Measurements from ENCODE around the gene SLC9A6. TPM values are rescaled to one million over a fixed set of nuclear protein-coding genes. Genes with fewer than 3 reads are reported as not detected.

The SLC9A6 gene
- total and polyA plus RNA-seq, 2 of the 8 experiments (the other 6 are each of a cell fraction or from before 2014, with no cell fraction given), result 8.0 to 14.1 TPM

GRCh38 chrX:136064661-136065043 lies 79.4 kb downstream of the SLC9A6 start:
- Histone ChIP-seq H3K4me1 (replicated peaks in 1 of 4; ENCODE audit: control insufficient read depth in 3 of 4, insufficient read depth in 4 of 4, low read length in 3 of 4) (no peaks in the 10 kb centered on the region), H2BK20ac (ENCODE audit: low read length) (no peak overlapping the region), H3K27ac (ENCODE audit: low read depth, low read length) (no peak overlapping the region), H3K4ac (replicated peaks; ENCODE audit: insufficient read length, low read depth, low read length) (no peak overlapping the region), H2BK5ac (ENCODE audit: low read depth, low read length) (no peak overlapping the region), H3K23ac (ENCODE audit: insufficient read length) (no peak overlapping the region), H4K8ac (ENCODE audit: extremely low read depth, insufficient read depth, low read length) (no peak overlapping the region), H3K18ac (ENCODE audit: extremely low read depth, low read length) (no peak overlapping the region), H3K23me2 (ENCODE audit: low read depth, low read length) (no peaks in the 10 kb centered on the region), H2BK15ac (ENCODE audit: low read length) (no peak overlapping the region), H3K14ac (ENCODE audit: insufficient read length) (no peak overlapping the region), H2AK5ac (ENCODE audit: low read depth, low read length) (no peak overlapping the region), H4K91ac (replicated peaks; ENCODE audit: insufficient read length, low read length) (no peak overlapping the region), H3K79me1 (ENCODE audit: low read depth, low read length) (no peaks in the 10 kb centered on the region), H3K9me3 (ENCODE audit: insufficient read depth in 2 of 2, low read depth in 1 of 2, low read length in 1 of 2) (no peaks in the 10 kb centered on the region), H2AFZ (ENCODE audit: low read length) (no peak overlapping the region), H3K36me3 (ENCODE audit: control insufficient read depth in 2 of 4, insufficient read depth in 4 of 4, low read length in 3 of 4) (no peaks in the 10 kb centered on the region), H3K79me2 (ENCODE audit: control insufficient read depth in 1 of 2, insufficient read depth in 2 of 2, low read length in 2 of 2) (no peaks in the 10 kb centered on the region), H2BK12ac (ENCODE audit: low read depth, low read length) (no peak overlapping the region), H3K4me2 (ENCODE audit: insufficient read depth in 1 of 2, low read depth in 2 of 2, low read length in 2 of 2) (no peak overlapping the region), H4K20me1 (replicated peaks in 1 of 2; ENCODE audit: control insufficient read depth in 1 of 2, insufficient read depth in 2 of 2, low read length in 2 of 2) (no peaks in the 10 kb centered on the region), H3K4me3 (ENCODE audit: extremely low read depth in 1 of 4, insufficient read depth in 2 of 4, low read depth in 3 of 4, low read length in 4 of 4) (no peak overlapping the region), H2BK120ac (replicated peaks; ENCODE audit: low read depth, low read length) (no peak overlapping the region), H3K56ac (replicated peaks; ENCODE audit: insufficient read length, low read depth, low read length) (no peak overlapping the region), H4K5ac (ENCODE audit: insufficient read length, low read depth, low read length) (no peak overlapping the region), H3K9ac (replicated peaks in 1 of 4; ENCODE audit: extremely low read depth in 1 of 4, low read depth in 3 of 4, low read length in 3 of 4) (no peak overlapping the region), H3K27me3 (replicated peaks in 1 of 4; ENCODE audit: control insufficient read depth in 3 of 4, extremely low read depth in 1 of 4, insufficient read depth in 3 of 4, low read length in 3 of 4) (no peaks in the 10 kb centered on the region)
- DNase-seq (ENCODE audit: low read depth in 1 of 2, low spot score in 2 of 2), result no peak
- 96% methylated on average over 2 of the region's 3 CpGs; no CpG with 5 or more reads in 1 of the 2 experiments for WGBS, 2 experiments (ENCODE audit: extremely low coverage in 1 of 2, insufficient coverage in 1 of 2, insufficient read length in 1 of 2, insufficient replicate concordance in 2 of 2, low coverage in 1 of 2, low lambda C conversion rate in 2 of 2, missing lambda C conversion rate in 1 of 2)
- CTCF ChIA-PET (ENCODE audit: partially characterized antibody), result interaction anchor here (0.8 kb wide), 1 partner anchor 36 kb away, joined by 3 read pairs; no protein-coding TSS in a partner anchor
- FAIRE-seq, result no peak
- no peak for TF ChIP-seq TAF1 (IDR thresholded peaks at IDR 0.05; ENCODE audit: low read depth, low read length)
- POLR2A ChIA-PET (ENCODE audit: partially characterized antibody), result no interaction called here
